ENCODE data around the gene SMARCB1. TPM values are rescaled to one million over a fixed set of nuclear protein-coding genes. Genes with fewer than 3 reads are reported as not detected.

The SMARCB1 gene
- total RNA-seq, 1 donor from 2014 or later, result 22.1 TPM

GRCh38 chr22:23834793-23835483 lies 48.2 kb downstream of the SMARCB1 start:
- Histone ChIP-seq H3K9me3 (no peaks in the 10 kb centered on the region), H3K27me3 (no peaks in the 10 kb centered on the region), H3K4me1 (peaks cover 26 to 32% of the 10 kb centered on the region in 2 donors), H3K27ac (peak overlapping the region; percentile 36 to 74), H3K4me3 (no peak overlapping the region), H3K36me3 (peaks cover 11 to 13% of the 10 kb centered on the region in 2 donors)
- intact Hi-C loops (cut with DNase I), result loop anchor here (5.0 kb wide), 1 partner anchor 118 kb away; no protein-coding TSS in a partner anchor
- TF ChIP-seq, protein P1, sequence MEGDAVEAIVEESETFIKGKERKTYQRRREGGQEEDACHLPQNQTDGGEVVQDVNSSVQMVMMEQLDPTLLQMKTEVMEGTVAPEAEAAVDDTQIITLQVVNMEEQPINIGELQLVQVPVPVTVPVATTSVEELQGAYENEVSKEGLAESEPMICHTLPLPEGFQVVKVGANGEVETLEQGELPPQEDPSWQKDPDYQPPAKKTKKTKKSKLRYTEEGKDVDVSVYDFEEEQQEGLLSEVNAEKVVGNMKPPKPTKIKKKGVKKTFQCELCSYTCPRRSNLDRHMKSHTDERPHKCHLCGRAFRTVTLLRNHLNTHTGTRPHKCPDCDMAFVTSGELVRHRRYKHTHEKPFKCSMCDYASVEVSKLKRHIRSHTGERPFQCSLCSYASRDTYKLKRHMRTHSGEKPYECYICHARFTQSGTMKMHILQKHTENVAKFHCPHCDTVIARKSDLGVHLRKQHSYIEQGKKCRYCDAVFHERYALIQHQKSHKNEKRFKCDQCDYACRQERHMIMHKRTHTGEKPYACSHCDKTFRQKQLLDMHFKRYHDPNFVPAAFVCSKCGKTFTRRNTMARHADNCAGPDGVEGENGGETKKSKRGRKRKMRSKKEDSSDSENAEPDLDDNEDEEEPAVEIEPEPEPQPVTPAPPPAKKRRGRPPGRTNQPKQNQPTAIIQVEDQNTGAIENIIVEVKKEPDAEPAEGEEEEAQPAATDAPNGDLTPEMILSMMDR (IDR thresholded peaks at IDR 0.05), result no peak
- DNase-seq (ENCODE audit: low spot score in 2 of 2), result peak in 1 of 2 donors; percentile 65

- Histone ChIP-seq H3K27ac (peak overlapping the region; percentile 36 to 74), H3K36me3 (peaks cover 11 to 13% of the 10 kb centered on the region in 2 donors), H3K4me1 (peaks cover 26 to 32% of the 10 kb centered on the region in 2 donors), H3K27me3 (no peaks in the 10 kb centered on the region), H3K9me3 (no peaks in the 10 kb centered on the region), H3K4me3 (no peak overlapping the region)
- intact Hi-C loops (cut with DNase I), result loop anchor here (5.0 kb wide), 1 partner anchor 118 kb away; no protein-coding TSS in a partner anchor
- TF ChIP-seq, protein P1 (IDR thresholded peaks at IDR 0.05), result no peak
- DNase-seq (ENCODE audit: low spot score in 2 of 2), result peak in 1 of 2 donors; percentile 62
These were observed 48.8 kb downstream of the SMARCB1 start for GRCh38 chr22:23835484-23836144.

DNA sequence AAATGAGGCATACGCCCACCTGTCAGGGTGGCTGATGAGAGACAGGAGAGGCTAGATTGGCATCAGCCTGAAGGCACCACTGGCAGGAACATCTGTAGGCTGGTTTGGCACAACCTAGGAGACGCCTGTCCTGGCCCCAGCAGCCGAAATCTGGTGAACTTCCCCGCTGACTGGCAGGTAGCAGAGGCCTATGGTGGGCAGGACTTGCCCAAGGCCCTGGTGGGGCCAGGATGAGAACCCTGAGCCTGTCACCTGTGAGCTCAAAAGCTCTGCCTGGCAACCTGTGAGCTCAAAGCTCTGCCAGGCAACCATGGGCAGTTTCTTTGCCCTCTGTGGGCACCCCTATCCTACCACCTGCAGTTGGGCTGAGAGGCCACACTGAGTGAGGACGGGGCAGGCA lies 49.5 kb downstream of the SMARCB1 start:
- Histone ChIP-seq H3K27me3 (no peaks in the 10 kb centered on the region), H3K9me3 (no peaks in the 10 kb centered on the region), H3K4me3 (no peak overlapping the region), H3K27ac (peak overlapping the region; percentile 36 to 52), H3K4me1 (peaks cover 26 to 32% of the 10 kb centered on the region in 2 donors), H3K36me3 (peaks cover 8 to 13% of the 10 kb centered on the region in 2 donors)
- intact Hi-C loops (cut with DNase I), result loop anchor here (5.0 kb wide), 1 partner anchor 119 kb away; no protein-coding TSS in a partner anchor
- TF ChIP-seq, protein P1 (IDR thresholded peaks at IDR 0.05), result no peak
- peak in 1 of 2 donors; percentile 50 for DNase-seq (ENCODE audit: low spot score in 2 of 2)

DNA sequence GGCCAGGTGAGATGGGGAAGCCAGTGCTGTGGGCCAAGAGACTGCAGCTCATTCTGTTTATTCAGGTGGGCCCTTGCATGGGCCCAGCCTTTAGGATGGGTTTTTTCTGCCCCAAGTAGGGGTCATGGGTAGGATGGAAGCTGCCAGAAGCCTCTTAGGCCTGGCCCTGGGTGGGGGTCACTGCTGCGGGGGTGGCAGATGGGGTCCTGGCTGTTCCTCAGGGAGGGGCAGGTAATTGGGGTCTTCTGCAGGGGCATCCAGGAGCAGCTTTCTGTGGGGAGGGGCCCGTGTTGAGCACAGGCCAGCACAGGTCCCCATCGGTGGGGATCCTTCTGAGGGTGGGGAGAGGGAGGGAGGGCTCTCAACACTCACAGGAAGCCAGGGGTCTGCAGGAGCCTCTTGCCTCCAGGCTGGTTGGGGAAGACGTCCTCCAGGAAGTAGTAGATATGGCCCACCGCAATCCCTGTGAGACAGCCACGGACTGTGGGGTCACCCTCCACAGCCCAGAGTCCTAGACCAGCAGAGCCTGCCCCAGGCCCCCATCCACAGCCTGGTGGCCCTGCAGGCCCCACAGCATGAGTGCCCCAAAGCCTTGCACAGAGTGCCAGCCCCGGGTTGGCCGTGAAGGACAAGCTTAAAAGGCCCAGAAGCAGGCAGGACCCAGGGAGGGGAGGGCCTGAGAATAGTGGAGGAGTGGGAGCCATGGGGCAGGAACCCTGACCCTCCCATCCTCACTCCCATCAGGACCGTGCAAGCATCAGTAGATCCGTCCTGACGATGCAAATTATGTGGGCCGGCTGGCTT lies 50.1 kb downstream of the SMARCB1 start:
- Histone ChIP-seq H3K27ac (peak overlapping the region; percentile 36 to 52), H3K4me3 (no peak overlapping the region), H3K27me3 (no peaks in the 10 kb centered on the region), H3K36me3 (peaks cover 6 to 13% of the 10 kb centered on the region in 2 donors), H3K9me3 (no peaks in the 10 kb centered on the region), H3K4me1 (peaks cover 26 to 32% of the 10 kb centered on the region in 2 donors)
- intact Hi-C loops (cut with DNase I), result loop anchor here (5.0 kb wide), 1 partner anchor 120 kb away; no protein-coding TSS in a partner anchor
- TF ChIP-seq, protein P1 (IDR thresholded peaks at IDR 0.05), result no peak
- DNase-seq (ENCODE audit: low spot score in 2 of 2), result peak in 1 of 2 donors; percentile 5

- intact Hi-C loops (cut with DNase I), result loop anchor here (5.0 kb wide), 1 partner anchor 120 kb away; no protein-coding TSS in a partner anchor
- Histone ChIP-seq H3K27me3 (no peaks in the 10 kb centered on the region), H3K4me1 (peaks cover 26 to 32% of the 10 kb centered on the region in 2 donors)
These were observed 50.7 kb downstream of the SMARCB1 start for GRCh38 chr22:23837496-23837859.

More at GRCh38 chr22:23837496-23837859, 50.7 kb downstream of the SMARCB1 start:
- Histone ChIP-seq H3K36me3 (peaks cover 6 to 13% of the 10 kb centered on the region in 2 donors), H3K27ac (no peak overlapping the region), H3K9me3 (no peaks in the 10 kb centered on the region), H3K4me3 (no peak overlapping the region)
- no peak for DNase-seq (ENCODE audit: low spot score in 2 of 2)
- TF ChIP-seq, protein P1 (IDR thresholded peaks at IDR 0.05), result no peak
